A673 (cell line): ENCODE measurements around the gene NCAPH2.

ENCODE experiments used
- CTCF ChIP-seq: fragments of 300-800, 200-600 bp; sonication (generic); conservative IDR thresholded peaks from 2 replicates; pipeline ENCODE4 v1.5.1; 2017; ENCODE audit warnings: low read depth, mild to moderate bottlenecking, antibody characterized with exemption, low read length, moderate library complexity, mixed read lengths
- EZH2 ChIP-seq: fragments of 200-600 bp; sonication (generic); IDR thresholded peaks from 2 replicates; pipeline ENCODE4 v1.6.1; 2017; ENCODE audit warnings: borderline replicate concordance, low read depth, mild to moderate bottlenecking, mixed read lengths, antibody characterized with exemption, low read length; ENCODE audit not compliant: poor library complexity, severe bottlenecking

GRCh38 chr22:50570861-50571260 lies 62.8 kb downstream of the NCAPH2 start:
- no peak for TF ChIP-seq EZH2
- TF ChIP-seq CTCF = no peak
